H9 (cell line): ENCODE results near the gene APOBEC4. TPM values are rescaled to one million over a fixed set of nuclear protein-coding genes. Genes with fewer than 3 reads are reported as not detected.

Source experiments
- DNase-seq: peaks from one replicate; pipeline ENCODE4 v3.0.0-alpha.2; 2017
- H2AFZ ChIP-seq: one replicate; pipeline ENCODE4 v1.6.1; 2013; ENCODE audit warnings: mild to moderate bottlenecking, low read length, control low read depth, moderate library complexity
- H2AK5ac ChIP-seq: 2 replicates; pipeline ENCODE4 v1.6.1; 2013; ENCODE audit warnings: low read length, control low read depth, mixed read lengths; ENCODE audit not compliant: insufficient read length
- H2BK120ac ChIP-seq: one replicate; pipeline ENCODE4 v1.6.1; 2013; ENCODE audit warnings: low read depth, mild to moderate bottlenecking, low read length, control low read depth, inconsistent platforms; ENCODE audit not compliant: poor library complexity, severe bottlenecking
- H2BK12ac ChIP-seq: 2 replicates; pipeline ENCODE4 v1.6.1; 2013; ENCODE audit warnings: low read length, control low read depth, mixed read lengths, low read depth; ENCODE audit not compliant: insufficient read length
- H2BK15ac ChIP-seq: 2 replicates; pipeline ENCODE4 v1.6.1; 2013; ENCODE audit warnings: low read depth, low read length, control low read depth
- H2BK20ac ChIP-seq: one replicate; pipeline ENCODE4 v1.6.1; 2013; ENCODE audit warnings: low read depth, mild to moderate bottlenecking, low read length, control low read depth, inconsistent platforms; ENCODE audit not compliant: poor library complexity, severe bottlenecking
- H2BK5ac ChIP-seq: 2 replicates; pipeline ENCODE4 v1.6.1; 2013; ENCODE audit warnings: low read length, control low read depth, mixed read lengths; ENCODE audit not compliant: insufficient read length
- H3K14ac ChIP-seq: 2 replicates; pipeline ENCODE4 v1.6.1; 2013; ENCODE audit warnings: low read length, control low read depth; ENCODE audit not compliant: insufficient read depth
- H3K18ac ChIP-seq: 2 replicates; pipeline ENCODE4 v1.6.1; 2013; ENCODE audit warnings: low read depth, mild to moderate bottlenecking, mixed read lengths, low read length, control low read depth; ENCODE audit not compliant: insufficient read length
- H3K23ac ChIP-seq: 2 replicates; pipeline ENCODE4 v1.6.1; 2013; ENCODE audit warnings: low read length, control low read depth, mixed read lengths, low read depth; ENCODE audit not compliant: insufficient read length
- H3K23me2 ChIP-seq: 2 replicates; pipeline ENCODE4 v1.6.1; 2013; ENCODE audit warnings: low read depth, mild to moderate bottlenecking, mixed read lengths, low read length, control low read depth; ENCODE audit not compliant: insufficient read length, poor library complexity, severe bottlenecking
- H3K27ac ChIP-seq: 2 replicates; pipeline ENCODE4 v1.5.1; 2013; ENCODE audit warnings: low read length, control low read depth, mixed read lengths, low read depth; ENCODE audit not compliant: insufficient read length
- H3K27me3 ChIP-seq: 2 replicates; pipeline ENCODE4 v1.6.1; 2013; ENCODE audit warnings: low read length, control low read depth, inconsistent platforms; ENCODE audit not compliant: insufficient read depth
- H3K4ac ChIP-seq: 2 replicates; pipeline ENCODE4 v1.6.1; 2013; ENCODE audit warnings: low read depth, mild to moderate bottlenecking, control low read depth, inconsistent platforms, low read length, moderate library complexity
- H3K4me1 ChIP-seq: 2 replicates; pipeline ENCODE4 v1.6.1; 2013; ENCODE audit warnings: low read length, control low read depth, inconsistent platforms; ENCODE audit not compliant: insufficient read depth
- H3K4me2 ChIP-seq: 2 replicates; pipeline ENCODE4 v1.6.1; 2013; ENCODE audit warnings: low read length, control low read depth, mixed read lengths; ENCODE audit not compliant: insufficient read length, insufficient read depth
- H3K56ac ChIP-seq: 2 replicates; pipeline ENCODE4 v1.6.1; 2013; ENCODE audit warnings: low read depth, mild to moderate bottlenecking, mixed read lengths, low read length, control low read depth; ENCODE audit not compliant: insufficient read length
- H3K79me1 ChIP-seq: 2 replicates; pipeline ENCODE4 v1.6.1; 2013; ENCODE audit warnings: low read depth, mild to moderate bottlenecking, moderate library complexity, low read length, control low read depth, inconsistent platforms; ENCODE audit not compliant: insufficient read depth, poor library complexity, severe bottlenecking
- H3K79me2 ChIP-seq: 2 replicates; pipeline ENCODE4 v1.6.1; 2013; ENCODE audit warnings: low read length, control low read depth, inconsistent platforms; ENCODE audit not compliant: insufficient read depth
- H3K9ac ChIP-seq: 2 replicates; pipeline ENCODE4 v1.6.1; 2013; ENCODE audit warnings: low read length, control low read depth, mixed read lengths; ENCODE audit not compliant: insufficient read length; ENCODE audit errors: extremely low read depth
- H3K9me3 ChIP-seq: one replicate; pipeline ENCODE4 v1.6.1; 2013; ENCODE audit warnings: low read depth, low read length, inconsistent platforms; ENCODE audit not compliant: control insufficient read depth
- H3T11ph ChIP-seq: one replicate; pipeline ENCODE4 v1.6.1; 2013; ENCODE audit warnings: mild to moderate bottlenecking, low read length, control low read depth, inconsistent platforms
- H4K20me1 ChIP-seq: one replicate; pipeline ENCODE4 v1.6.1; 2013; ENCODE audit not compliant: control insufficient read depth, insufficient read length, insufficient read depth
- H4K5ac ChIP-seq: 2 replicates; pipeline ENCODE4 v1.6.1; 2013; ENCODE audit warnings: low read depth, mild to moderate bottlenecking, mixed read lengths, low read length, control low read depth; ENCODE audit not compliant: insufficient read length
- H4K8ac ChIP-seq: replicated peaks from 2 replicates; pipeline ENCODE4 v1.6.1; 2013; ENCODE audit warnings: low read length, control low read depth, mixed read lengths, low read depth; ENCODE audit not compliant: insufficient read length
- H4K91ac ChIP-seq: 2 replicates; pipeline ENCODE4 v1.6.1; 2013; ENCODE audit warnings: low read depth, mild to moderate bottlenecking, moderate library complexity, mixed read lengths, low read length, control low read depth; ENCODE audit not compliant: insufficient read length
- H3K27ac Mint-ChIP-seq, 3 experiments: 2 replicates in 2 of 3; 3 replicates in 1 of 3; pipeline ENCODE4 v1.8.0; 2020 to 2021; ENCODE audit warnings: mixed read lengths in 3 of 3, mild to moderate bottlenecking in 1 of 3, moderate library complexity in 1 of 3
- H3K27me3 Mint-ChIP-seq: 2 replicates; pipeline ENCODE4 v1.8.0; 2021; ENCODE audit warnings: low read depth, mild to moderate bottlenecking, moderate library complexity, mixed read lengths
- H3K36me3 Mint-ChIP-seq, 3 experiments: 2 replicates in 2 of 3; 3 replicates in 1 of 3; pipeline ENCODE4 v1.8.0; 2020 to 2021; ENCODE audit warnings: low read depth in 3 of 3, mixed read lengths in 3 of 3; ENCODE audit not compliant: insufficient read depth in 1 of 3
- H3K4me1 Mint-ChIP-seq, 2 experiments: 2 replicates each; pipeline ENCODE4 v1.8.0; 2020; ENCODE audit warnings: mixed read lengths in 2 of 2
- H3K4me3 Mint-ChIP-seq, 2 experiments: 2 replicates in 1 of 2; 3 replicates in 1 of 2; pipeline ENCODE4 v1.8.0; 2020 to 2021; ENCODE audit warnings: mild to moderate bottlenecking in 2 of 2, mixed read lengths in 2 of 2, moderate library complexity in 1 of 2
- H3K9me3 Mint-ChIP-seq, 2 experiments: 2 replicates in 1 of 2; 3 replicates in 1 of 2; pipeline ENCODE4 v1.8.0; 2020; ENCODE audit warnings: mild to moderate bottlenecking in 2 of 2, mixed read lengths in 2 of 2, moderate library complexity in 1 of 2
- CTCF ChIP-seq: fragments of 200-600 bp; sonication (generic); conservative IDR thresholded peaks from 3 replicates; pipeline ENCODE4 v1.8.0; 2021; ENCODE audit warnings: antibody characterized with exemption, mild to moderate bottlenecking
- WGBS: extraction: QIAGEN DNeasy Blood & Tissue Kit; methylation state at CpG from one replicate; pipeline ENCODE4 v1.1.7; 2013; ENCODE audit warnings: missing lambda C conversion rate, low lambda C conversion rate, mixed read lengths; ENCODE audit not compliant: insufficient read length; ENCODE audit errors: extremely low coverage; 5-methylcytosine and 5-hydroxymethylcytosine counted together
- total RNA-seq: library from RNA; stranded (reverse); gene quantifications from 2 replicates; pipeline ENCODE4 v1.2.1, GENCODE V29; 2021

The APOBEC4 gene
- total RNA-seq, 1 experiment from 2014 or later, result not detected

- Histone ChIP-seq H3K9ac (no peak overlapping the region), H2BK12ac (no peak overlapping the region), H3K23me2 (no peaks in the 10 kb centered on the region), H3K4ac (no peak overlapping the region), H2AK5ac (no peak overlapping the region), H3K79me2 (no peaks in the 10 kb centered on the region), H3K79me1 (no peaks in the 10 kb centered on the region), H2BK20ac (no peak overlapping the region), H3K23ac (no peak overlapping the region), H4K20me1 (no peaks in the 10 kb centered on the region), H2AFZ (no peak overlapping the region), H3K4me1 (no peaks in the 10 kb centered on the region), H3K27me3 (no peaks in the 10 kb centered on the region), H3K56ac (no peak overlapping the region), H3K14ac (no peak overlapping the region), H3K18ac (no peak overlapping the region), H3K4me2 (no peak overlapping the region), H2BK120ac (no peak overlapping the region), H3K9me3 (no peaks in the 10 kb centered on the region), H4K5ac (no peak overlapping the region), H4K8ac (no peak overlapping the region), H3T11ph (no peak overlapping the region), H2BK15ac (no peak overlapping the region), H4K91ac (no peak overlapping the region), H2BK5ac (no peak overlapping the region), H3K27ac (no peak overlapping the region)
- Mint-ChIP-seq H3K27me3 (no peaks in the 10 kb centered on the region), H3K9me3 (no peaks in the 10 kb centered on the region), H3K27ac (peak overlapping the region in 1 of 3 experiments; percentile 60; a peak in 1 of 7 replicates), H3K36me3 (no peaks in the 10 kb centered on the region), H3K4me1 (peaks cover 0 to 5% of the 10 kb centered on the region in 2 experiments; a peak in 2 of 4 replicates), H3K4me3 (no peak overlapping the region)
- no peak for TF ChIP-seq CTCF
- WGBS, result no CpG with 5 or more reads among the region's 4 CpGs
- DNase-seq, result no peak
Observed at GRCh38 chr1:183699616-183700160, 46.6 kb upstream of the APOBEC4 start.
